Stimulated activated CD4-positive, alpha-beta T cell treated with anti-CD3 and anti-CD28 coated beads, Interleukin-2, amount 100 ng/mL, for 24 hours (primary cell): Measurements from ENCODE around the gene RNF115.
"Not testable (repeated sequence)": the region's sequence is repeated elsewhere in the genome, so short reads cannot be mapped to it uniquely, and the experiment has no call there.

Experiments
- DNase-seq, 2 donors: peaks; one replicate each; pipeline ENCODE4 v3.0.0-alpha.2; 2020

The RNF115 gene

DNA sequence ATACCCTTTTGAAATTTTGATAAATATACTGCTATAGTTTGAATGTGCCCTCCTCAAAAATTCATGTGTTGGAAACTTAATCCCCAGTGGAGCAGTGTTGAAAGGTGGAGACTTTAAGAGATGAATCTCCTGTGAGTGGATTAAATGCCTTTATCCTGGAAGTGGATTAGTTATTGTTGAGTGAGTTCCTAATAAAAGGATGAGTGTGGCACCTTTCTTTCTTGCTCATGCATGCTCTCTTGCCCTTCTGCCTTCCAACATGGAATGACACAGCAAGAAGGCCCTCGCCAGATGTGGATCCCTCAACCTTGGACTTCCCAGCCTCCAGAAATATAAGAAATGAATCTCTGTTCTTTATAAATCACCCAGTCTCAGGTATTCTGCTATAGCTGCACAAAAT, 52.8 kb downstream of the RNF115 start:
- DNase-seq: no peak

- not testable (repeated sequence) for DNase-seq
Observed at GRCh38 chr1:145768004-145768403, 55.9 kb downstream of the RNF115 start.

DNA sequence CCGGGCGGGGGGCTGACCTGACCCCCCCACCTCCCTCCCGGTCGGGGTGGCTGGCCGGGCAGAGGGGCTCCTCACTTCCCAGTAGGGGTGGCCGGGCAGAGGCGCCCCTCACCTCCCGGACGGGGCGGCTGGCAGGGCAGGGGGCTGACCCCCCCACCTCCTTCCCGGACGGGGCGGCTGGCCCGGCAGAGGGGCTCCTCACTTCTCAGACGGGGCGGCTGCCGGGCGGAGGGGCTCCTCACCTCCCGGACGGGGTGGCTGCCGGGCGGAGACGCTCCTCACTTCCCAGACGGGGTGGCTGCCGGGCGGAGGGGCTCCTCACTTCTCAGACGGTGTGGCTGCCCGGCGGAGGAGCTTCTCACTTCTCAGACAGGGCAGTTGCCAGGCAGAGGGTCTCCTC, 57.0 kb downstream of the RNF115 start:
- not testable (repeated sequence) for DNase-seq

DNA sequence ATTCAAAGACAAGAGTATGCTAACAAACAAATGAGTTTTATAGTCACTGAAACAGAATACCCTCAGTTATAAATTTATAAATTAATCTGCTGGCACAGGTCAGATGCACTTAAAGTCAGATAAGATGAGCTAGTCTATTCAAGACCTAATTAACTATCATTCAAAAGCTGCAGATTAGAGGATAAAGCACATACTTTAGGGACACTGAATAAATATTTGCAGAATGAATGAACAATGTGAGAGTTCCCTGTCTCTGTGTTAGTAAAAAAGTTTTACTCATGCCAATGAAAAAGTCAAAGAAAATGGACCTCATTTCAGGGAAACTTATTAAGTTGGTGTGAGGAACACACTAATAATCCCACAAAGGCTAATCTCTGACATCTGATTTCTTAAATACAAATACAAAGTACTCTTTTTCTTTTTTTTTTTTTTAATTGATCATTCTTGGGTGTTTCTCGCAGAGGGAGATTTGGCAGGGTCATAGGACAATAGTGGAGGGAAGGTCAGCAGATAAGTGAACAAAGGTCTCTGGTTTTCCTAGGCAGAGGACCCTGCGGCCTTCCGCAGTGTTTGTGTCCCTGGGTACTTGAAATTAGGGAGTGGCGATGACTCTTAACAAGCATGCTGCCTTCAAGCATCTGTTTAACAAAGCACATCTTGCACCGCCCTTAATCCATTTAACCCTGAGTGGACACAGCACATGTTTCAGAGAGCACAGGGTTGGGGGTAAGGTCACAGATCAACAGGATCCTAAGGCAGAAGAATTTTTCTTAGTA, 58.1 kb downstream of the RNF115 start:
- not testable (repeated sequence) for DNase-seq

DNA sequence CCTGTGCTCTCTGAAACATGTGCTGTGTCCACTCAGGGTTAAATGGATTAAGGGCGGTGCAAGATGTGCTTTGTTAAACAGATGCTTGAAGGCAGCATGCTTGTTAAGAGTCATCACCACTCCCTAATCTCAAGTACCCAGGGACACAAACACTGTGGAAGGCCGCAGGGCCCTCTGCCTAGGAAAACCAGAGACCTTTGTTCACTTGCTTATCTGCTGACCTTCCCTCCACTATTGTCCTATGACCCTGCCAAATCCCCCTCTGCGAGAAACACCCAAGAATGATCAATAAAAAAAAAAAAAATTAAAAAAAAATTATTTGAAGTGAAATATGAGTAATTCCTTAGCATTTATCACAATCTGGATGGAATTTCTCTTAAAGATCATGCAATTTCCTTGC, 58.8 kb downstream of the RNF115 start:
- not testable (repeated sequence) for DNase-seq

DNA sequence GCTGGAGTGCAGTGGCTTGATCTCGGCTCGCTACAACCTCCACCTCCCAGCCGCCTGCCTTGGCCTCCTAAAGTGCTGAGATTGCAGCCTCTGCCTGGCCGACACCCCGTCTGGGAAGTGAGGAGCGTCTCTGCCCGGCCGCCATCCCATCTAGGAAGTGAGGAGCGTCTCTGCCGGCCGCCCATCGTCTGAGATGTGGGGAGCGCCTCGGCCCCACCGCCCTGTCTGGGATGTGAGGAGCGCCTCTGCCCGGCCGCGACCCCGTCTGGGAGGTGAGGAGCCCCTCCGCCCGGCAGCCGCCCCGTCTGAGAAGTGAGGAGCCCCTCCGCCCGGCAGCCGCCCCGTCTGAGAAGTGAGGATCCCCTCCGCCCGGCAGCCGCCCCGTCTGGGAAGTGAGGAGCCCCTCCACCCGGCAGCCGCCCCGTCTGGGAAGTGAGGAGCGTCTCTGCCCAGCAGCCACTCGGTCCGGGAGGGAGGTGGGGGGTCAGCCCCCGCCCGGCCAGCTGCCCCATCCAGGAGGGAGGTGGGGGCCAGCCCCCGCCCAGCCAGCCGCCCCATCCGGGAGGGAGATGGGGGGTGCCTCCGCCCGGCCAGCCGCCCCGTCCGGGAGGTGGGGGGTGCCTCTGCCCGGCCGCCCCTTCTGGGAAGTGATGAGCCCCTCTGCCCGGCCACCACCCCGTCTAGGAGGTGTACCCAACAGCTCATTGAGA, 59.5 kb downstream of the RNF115 start:
- DNase-seq: not testable (repeated sequence)

- DNase-seq: not testable (repeated sequence)
Observed at GRCh38 chr1:145762001-145762400, 61.9 kb downstream of the RNF115 start.

DNA sequence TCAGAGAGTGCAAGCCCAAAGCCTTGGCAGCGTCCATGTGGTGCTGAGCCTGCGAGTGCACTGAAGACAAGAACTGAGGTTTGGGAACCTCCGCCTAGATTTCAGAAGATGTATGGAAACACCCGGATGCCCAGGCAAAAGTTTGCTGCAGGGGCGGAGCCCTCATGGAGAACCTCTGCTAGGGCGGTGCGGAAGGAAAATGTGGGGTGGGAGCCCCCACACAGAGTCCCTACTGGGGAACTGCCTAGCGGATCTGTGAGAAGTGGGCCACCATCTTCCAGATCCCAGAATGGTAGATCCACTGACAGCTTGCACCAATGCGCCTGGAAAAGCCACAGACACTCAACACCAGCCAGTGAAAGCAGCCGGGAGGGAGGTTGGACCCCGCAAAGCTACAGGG, 62.4 kb downstream of the RNF115 start:
- not testable (repeated sequence) for DNase-seq

DNA sequence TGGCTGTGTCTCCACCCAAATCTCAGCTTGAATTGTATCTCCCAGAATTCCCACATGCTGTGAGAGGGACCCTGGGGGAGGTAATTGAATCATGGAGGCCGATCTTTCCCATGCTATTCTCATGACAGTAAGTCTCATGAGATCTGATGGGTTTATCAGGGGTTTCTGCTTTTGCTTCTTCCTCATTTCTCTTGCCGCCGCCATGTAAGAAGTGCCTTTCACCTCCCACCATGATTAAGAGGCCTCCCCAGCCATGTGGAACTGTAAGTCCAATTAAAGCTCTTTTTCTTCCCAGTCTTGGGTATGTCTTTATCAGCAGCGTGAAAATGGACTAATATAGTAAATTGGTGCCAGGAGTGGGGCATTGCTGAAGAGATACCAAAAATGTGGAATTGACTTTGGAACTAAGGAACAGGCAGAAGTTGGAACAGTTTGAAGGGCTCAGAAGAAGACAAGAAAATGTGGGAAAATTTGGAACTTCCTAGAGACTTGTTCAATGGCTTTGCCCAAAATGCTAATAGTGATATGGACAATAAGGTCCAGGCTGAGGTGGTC, 63.4 kb downstream of the RNF115 start:
- DNase-seq: not testable (repeated sequence)

DNA sequence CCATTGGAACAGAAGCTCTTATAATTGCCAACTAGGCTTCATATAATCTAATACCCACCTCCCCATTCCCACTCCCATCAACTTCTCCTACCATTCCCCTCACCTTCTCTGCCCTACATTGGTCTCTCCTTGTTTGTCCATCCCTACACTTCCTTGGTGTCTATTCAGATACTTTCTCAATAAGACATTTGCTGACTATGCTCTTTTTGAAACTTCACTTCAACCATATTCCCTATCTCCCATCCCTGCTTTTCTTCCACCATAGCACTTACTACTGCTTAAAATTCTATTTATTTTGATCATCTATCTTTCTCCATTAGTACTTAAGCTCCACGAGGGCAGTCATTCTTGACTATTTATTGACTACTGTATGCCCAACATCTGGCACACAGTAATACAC, 64.2 kb downstream of the RNF115 start:
- DNase-seq: no peak

DNA sequence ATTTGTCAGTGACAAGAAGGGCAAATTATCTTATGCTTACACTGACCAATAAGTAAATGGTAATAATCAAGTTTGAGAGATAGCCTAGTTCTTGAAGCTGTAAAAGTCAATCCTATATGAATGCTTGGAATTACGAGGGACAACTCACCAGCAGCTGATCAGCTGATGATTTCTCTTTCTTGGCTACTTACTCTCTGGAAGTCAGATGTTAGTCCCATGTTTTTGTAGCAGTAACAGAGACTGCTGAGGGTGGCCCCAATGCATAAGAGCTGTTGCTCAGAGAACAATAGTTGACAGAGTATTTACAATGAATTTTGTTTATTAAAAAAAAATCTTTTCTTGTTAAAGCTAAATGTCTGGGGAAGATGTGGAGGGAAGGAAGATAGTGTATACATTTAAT, 65.3 kb downstream of the RNF115 start:
- DNase-seq: no peak

- DNase-seq: no peak
Observed at GRCh38 chr1:145758116-145758515, 65.8 kb downstream of the RNF115 start.

DNA sequence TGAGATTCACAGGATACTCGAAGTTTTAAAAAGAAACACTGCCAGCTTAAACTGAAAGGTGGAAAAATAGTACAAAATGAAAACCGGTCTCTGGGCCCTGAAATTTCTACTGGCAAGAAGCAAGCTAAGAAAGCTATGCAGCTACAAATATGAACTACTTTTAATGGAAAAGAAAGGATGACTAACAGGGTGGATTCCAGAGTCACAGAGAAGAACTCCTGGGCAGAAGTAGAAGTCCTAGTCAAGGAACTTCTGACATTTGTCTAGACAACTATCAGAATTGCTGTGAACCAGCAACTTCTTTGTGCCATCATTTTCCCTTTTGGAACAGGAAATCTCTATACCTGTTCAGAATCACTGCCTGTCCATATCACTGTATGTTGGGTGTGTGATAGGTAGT, 66.5 kb downstream of the RNF115 start:
- DNase-seq: no peak

GRCh38 chr1:145751491-145752037, 72.3 kb downstream of the RNF115 start:
- DNase-seq: no peak

DNA sequence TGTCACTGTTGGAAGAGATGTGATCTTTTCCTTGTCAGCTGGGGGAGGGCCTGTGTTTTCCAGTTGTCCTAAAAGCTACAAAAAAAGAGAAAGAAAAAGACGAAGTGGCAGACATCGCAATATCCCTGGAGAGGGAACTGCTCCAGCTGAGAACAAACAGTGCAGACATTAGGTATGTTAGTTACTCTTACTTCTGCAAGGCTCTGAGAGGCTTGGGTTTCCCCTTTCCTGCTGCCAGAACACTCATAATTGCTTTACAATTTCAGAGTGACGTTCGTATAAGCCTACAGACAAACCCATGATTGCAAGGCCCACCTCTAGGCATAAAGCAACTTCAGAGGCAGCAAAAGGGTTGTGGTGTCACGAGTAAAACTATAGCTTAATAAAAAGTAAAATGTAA, 73.5 kb downstream of the RNF115 start:
- no peak for DNase-seq

- no peak for DNase-seq
Observed at GRCh38 chr1:145747398-145748247, 76.3 kb downstream of the RNF115 start.

- no peak for DNase-seq
Observed at GRCh38 chr1:145740269-145740668, 83.6 kb downstream of the RNF115 start.

DNA sequence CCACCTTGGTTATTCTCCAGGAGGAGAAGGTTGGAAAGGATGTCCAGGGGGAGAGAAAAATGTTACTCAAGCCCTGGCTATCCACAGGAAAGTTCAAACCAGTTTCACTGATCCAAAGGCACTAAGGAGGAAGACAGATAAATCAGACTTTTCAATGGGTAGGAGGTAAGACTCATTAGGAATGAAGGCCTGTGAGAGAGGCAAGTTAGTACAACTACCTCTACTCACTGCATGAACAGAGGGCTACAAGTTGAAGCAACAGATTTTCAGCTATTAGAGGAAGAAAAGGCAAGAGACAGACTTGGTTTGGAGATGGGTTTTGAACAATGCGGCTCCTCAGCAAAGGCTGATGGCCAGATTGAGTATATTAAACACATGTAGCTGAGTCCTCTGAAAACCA, 87.7 kb downstream of the RNF115 start:
- no peak for DNase-seq

GRCh38 chr1:145730900-145731299, 93.0 kb downstream of the RNF115 start:
- DNase-seq: no peak

GRCh38 chr1:145730467-145730866, 93.4 kb downstream of the RNF115 start:
- DNase-seq: no peak

DNA sequence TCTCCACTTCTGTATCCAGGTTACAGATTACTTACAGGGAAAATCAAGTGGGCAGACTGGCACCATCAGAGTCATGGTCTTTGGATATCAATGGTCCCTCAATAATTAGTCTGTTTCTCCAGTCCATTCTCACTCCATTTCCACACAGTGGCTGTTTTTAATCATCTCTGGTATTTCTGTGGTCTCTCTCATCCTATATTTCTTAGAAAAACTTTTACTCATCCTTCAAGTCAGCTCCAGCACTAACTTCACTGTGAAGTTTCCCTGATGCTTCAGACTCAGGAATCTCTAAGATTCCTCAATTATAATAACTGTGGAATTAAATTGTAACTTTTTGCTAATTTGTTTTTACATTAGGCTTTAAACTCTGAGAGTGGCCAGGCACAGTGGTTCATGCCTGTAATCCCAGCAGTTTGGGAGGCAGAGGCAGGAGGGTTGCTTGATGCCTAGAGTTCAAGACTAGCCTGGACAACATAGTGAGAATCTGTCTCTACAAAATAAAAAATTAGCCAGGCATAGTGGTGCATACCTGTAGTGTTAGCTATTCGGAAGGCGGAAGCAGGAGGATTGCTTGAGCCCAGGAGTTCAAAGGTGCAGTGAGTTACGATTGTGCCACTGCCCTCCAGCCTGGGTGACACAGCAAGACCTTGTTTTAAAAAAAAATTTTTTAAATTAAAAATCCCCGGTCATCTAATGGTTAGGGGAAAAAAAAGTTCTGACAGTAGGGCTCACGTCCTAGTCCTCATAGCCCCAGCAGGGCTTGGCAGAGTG, 94.0 kb downstream of the RNF115 start:
- no peak for DNase-seq

- no peak for DNase-seq
Observed at GRCh38 chr1:145729196-145729595, 94.7 kb downstream of the RNF115 start.
